ENCODE data around the gene CLDN20. TPM values are rescaled to one million over a fixed set of nuclear protein-coding genes. Genes with fewer than 3 reads are reported as not detected.

The CLDN20 gene
- total RNA-seq, 4 donors from 2014 or later = not detected

DNA sequence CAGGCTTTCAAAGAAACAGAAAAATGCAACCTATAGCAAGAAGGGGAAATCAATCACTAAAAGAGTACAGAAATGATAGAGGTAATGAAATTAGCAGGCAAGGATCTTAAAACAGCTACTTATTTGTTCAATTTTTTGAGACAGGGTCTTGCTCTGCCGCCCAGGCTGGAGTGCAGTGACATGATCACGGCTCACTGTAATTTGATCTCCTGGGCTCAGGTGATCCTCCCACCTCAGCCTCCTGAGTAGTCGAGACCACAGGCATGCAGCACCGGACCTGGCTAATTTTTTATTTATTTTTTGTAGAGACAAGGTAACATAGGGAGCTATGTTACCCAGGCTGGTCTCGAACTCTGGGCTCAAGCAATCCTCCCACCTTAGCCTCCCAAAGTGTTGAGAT lies 28.9 kb downstream of the CLDN20 start:
- DNase-seq (ENCODE audit: low spot score) = no peak
- ATAC-seq (ENCODE audit: low FRiP score) = no peak
- TF ChIP-seq, protein P1, sequence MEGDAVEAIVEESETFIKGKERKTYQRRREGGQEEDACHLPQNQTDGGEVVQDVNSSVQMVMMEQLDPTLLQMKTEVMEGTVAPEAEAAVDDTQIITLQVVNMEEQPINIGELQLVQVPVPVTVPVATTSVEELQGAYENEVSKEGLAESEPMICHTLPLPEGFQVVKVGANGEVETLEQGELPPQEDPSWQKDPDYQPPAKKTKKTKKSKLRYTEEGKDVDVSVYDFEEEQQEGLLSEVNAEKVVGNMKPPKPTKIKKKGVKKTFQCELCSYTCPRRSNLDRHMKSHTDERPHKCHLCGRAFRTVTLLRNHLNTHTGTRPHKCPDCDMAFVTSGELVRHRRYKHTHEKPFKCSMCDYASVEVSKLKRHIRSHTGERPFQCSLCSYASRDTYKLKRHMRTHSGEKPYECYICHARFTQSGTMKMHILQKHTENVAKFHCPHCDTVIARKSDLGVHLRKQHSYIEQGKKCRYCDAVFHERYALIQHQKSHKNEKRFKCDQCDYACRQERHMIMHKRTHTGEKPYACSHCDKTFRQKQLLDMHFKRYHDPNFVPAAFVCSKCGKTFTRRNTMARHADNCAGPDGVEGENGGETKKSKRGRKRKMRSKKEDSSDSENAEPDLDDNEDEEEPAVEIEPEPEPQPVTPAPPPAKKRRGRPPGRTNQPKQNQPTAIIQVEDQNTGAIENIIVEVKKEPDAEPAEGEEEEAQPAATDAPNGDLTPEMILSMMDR (IDR thresholded peaks at IDR 0.05) = no peak

- no peak for ATAC-seq (ENCODE audit: low FRiP score)
Observed at GRCh38 chr6:155297669-155298068, 33.9 kb downstream of the CLDN20 start.

GRCh38 chr6:155301867-155302266 lies 38.1 kb downstream of the CLDN20 start:
- DNase-seq (ENCODE audit: low spot score) (no peak), ATAC-seq (ENCODE audit: low FRiP score) (no peak)
- TF ChIP-seq, protein P1 (IDR thresholded peaks at IDR 0.05) = no peak

More at GRCh38 chr6:155297669-155298068, 33.9 kb downstream of the CLDN20 start:
- TF ChIP-seq, protein P1 (IDR thresholded peaks at IDR 0.05) = no peak
- DNase-seq (ENCODE audit: low spot score) = no peak

GRCh38 chr6:155303361-155303870 lies 39.6 kb downstream of the CLDN20 start:
- DNase-seq (ENCODE audit: low spot score) = no peak
- TF ChIP-seq, protein P1 (IDR thresholded peaks at IDR 0.05) = no peak
- ATAC-seq (ENCODE audit: low FRiP score) = no peak

- DNase-seq (ENCODE audit: low spot score) = no peak
- TF ChIP-seq, protein P1 (IDR thresholded peaks at IDR 0.05) = no peak
- no peak for ATAC-seq (ENCODE audit: low FRiP score)
Observed at GRCh38 chr6:155306958-155307357, 43.1 kb downstream of the CLDN20 start.

- TF ChIP-seq, protein P1 (IDR thresholded peaks at IDR 0.05) = no peak
- ATAC-seq (ENCODE audit: low FRiP score) (no peak), DNase-seq (ENCODE audit: low spot score) (no peak)
Observed at GRCh38 chr6:155309150-155309549, 45.3 kb downstream of the CLDN20 start.

DNA sequence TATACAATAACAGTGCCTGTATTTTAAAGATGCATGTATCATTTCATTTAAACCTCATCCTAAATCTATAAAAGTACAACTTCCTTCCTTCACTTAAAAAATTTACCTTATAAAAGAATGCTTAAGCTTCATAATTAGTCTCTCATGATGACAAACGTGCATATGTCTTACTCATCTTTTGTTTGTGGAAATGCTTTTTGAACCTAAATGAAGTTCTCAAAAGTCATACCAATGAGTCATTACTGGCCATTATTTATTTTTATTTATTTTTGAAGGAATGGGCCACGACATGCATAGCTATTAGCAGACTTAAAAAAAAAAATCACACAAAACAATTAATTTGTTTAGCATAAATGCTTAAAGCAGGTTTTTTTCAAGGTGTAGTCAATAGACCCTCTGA lies 46.8 kb downstream of the CLDN20 start:
- DNase-seq (ENCODE audit: low spot score) = no peak
- no peak for ATAC-seq (ENCODE audit: low FRiP score)
- TF ChIP-seq, protein P1 (IDR thresholded peaks at IDR 0.05) = no peak

Measured in omental fat pad (tissue), 4 donors.